CD4-positive, CD25-positive, alpha-beta regulatory T cell (primary cell): ENCODE results near the gene ERAP2. TPM values are rescaled to one million over a fixed set of nuclear protein-coding genes. Genes with fewer than 3 reads are reported as not detected.
A peak's percentile ranks its signal among the peaks of the same experiment; 100 is the strongest.
"Not testable (repeated sequence)": the region's sequence is repeated elsewhere in the genome, so short reads cannot be mapped to it uniquely, and the experiment has no call there.

ENCODE experiments used
- ATAC-seq, 2 donors: fragments of 150-1000 bp; cut with Tn5 transposase; one replicate each; pipeline ENCODE4 v1.10.0; 2021; ENCODE audit warnings: low read depth in 2 of 2, moderate number of reproducible peaks in 2 of 2, moderate library complexity in 1 of 2
- DNase-seq, 3 donors: peaks; one replicate each; pipeline versions ENCODE4 v3.0.0 to v3.0.0-alpha.2; 2012 to 2022; ENCODE audit warnings: mixed read lengths in 1 of 3
- H3K27ac ChIP-seq: one replicate; pipeline ENCODE4 v1.7.0; 2013; ENCODE audit warnings: mild to moderate bottlenecking, low read length; ENCODE audit not compliant: insufficient read depth, poor library complexity, severe bottlenecking
- H3K27me3 ChIP-seq: one replicate; pipeline ENCODE4 v1.7.0; 2013; ENCODE audit warnings: low read length; ENCODE audit not compliant: control insufficient read depth, insufficient read depth
- H3K36me3 ChIP-seq: one replicate; pipeline ENCODE4 v1.7.0; 2013; ENCODE audit warnings: mild to moderate bottlenecking, low read length, moderate library complexity; ENCODE audit not compliant: control insufficient read depth, insufficient read depth
- H3K4me1 ChIP-seq: 2 replicates; pipeline ENCODE4 v1.7.0; 2013; ENCODE audit warnings: mild to moderate bottlenecking, low read length; ENCODE audit not compliant: insufficient read depth, control insufficient read depth, poor library complexity, severe bottlenecking
- H3K4me3 ChIP-seq: one replicate; pipeline ENCODE4 v1.7.0; 2013; ENCODE audit warnings: low read depth, mild to moderate bottlenecking, low read length, moderate library complexity
- H3K9me3 ChIP-seq, 2 experiments: 1 replicate in 1 of 2; 2 replicates in 1 of 2; pipeline ENCODE4 v1.7.0; 2013; ENCODE audit warnings: low read length in 2 of 2, mild to moderate bottlenecking in 1 of 2, moderate library complexity in 1 of 2; ENCODE audit not compliant: control insufficient read depth in 2 of 2
- H3K27ac Mint-ChIP-seq, 3 donors: one replicate each; pipeline ENCODE4 v1.8.0; 2020 to 2022; ENCODE audit warnings: mild to moderate bottlenecking in 3 of 3, mixed read lengths in 3 of 3, moderate library complexity in 2 of 3
- H3K27me3 Mint-ChIP-seq: one replicate; pipeline ENCODE4 v1.8.0; 2022; ENCODE audit warnings: mild to moderate bottlenecking, mixed read lengths
- H3K36me3 Mint-ChIP-seq: one replicate; pipeline ENCODE4 v1.8.0; 2020; ENCODE audit warnings: mixed read lengths
- H3K4me1 Mint-ChIP-seq, 4 donors: one replicate each; pipeline ENCODE4 v1.8.0; 2020 to 2022; ENCODE audit warnings: mixed read lengths in 4 of 4, mild to moderate bottlenecking in 1 of 4
- H3K4me3 Mint-ChIP-seq, 4 donors: one replicate each; pipeline ENCODE4 v1.8.0; 2020 to 2022; ENCODE audit warnings: mild to moderate bottlenecking in 4 of 4, mixed read lengths in 4 of 4, moderate library complexity in 3 of 4
- H3K9me3 Mint-ChIP-seq, 7 donors: one replicate each; pipeline ENCODE4 v1.8.0; 2020 to 2022; ENCODE audit warnings: mixed read lengths in 7 of 7, mild to moderate bottlenecking in 3 of 7, moderate library complexity in 2 of 7
- polyA plus RNA-seq, 4 donors: library from polyadenylated mRNA; unstranded; fragments of 300-500 nt; fragmentation: Illumina TruSeq; gene quantifications; one replicate each; pipeline ENCODE4 v1.2.3, GENCODE V29; 2021
- total RNA-seq: library from RNA; stranded (reverse); gene quantifications from one replicate; pipeline ENCODE4 v1.2.3, GENCODE V29; 2022

ERAP2 gene
- total and polyA plus RNA-seq, 5 donors from 2014 or later: 9.5 to 134 (median 117) TPM

DNA sequence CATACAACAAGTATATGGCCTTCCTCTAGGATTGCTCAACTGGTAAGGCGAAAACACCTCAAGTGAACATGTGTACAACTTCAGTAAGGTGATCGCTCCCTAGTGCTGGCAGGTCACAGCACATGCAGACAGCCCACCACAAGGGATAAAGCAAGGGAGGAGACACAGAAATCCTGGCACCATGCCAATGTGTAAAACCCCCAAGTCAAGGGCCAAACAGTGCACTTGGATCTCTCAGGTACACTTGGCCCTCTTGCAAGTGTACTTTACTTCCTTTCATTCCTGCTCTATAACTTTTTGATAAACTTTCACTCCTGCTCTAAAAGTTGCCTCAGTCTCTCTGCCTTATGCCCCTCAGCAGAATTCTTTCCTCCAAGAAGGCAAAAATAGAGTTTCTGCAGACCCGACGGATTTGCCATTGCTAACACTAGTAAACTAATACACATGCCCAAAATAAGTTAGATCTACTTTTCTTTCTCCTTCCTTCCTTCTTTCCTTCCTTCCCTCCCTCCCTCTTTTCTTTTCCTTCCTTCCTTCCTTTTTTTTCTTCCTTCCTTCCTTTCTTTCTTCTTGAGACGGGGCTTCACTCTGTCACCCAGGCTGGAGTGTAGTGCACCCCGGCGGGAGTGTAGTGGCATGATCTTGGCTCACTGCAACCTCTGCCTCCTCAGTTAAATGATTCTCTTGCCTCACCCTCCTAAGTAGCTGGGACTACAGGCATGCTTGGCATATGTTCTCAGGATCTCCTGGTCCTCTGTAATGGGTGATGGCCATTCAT, 52.8 kb downstream of the ERAP2 start:
- Histone ChIP-seq H3K36me3 (peaks cover 2% of the 10 kb centered on the region), H3K9me3 (no peaks in the 10 kb centered on the region), H3K4me1 (peaks cover 40% of the 10 kb centered on the region), H3K4me3 (no peak overlapping the region), H3K27ac (no peak overlapping the region), H3K27me3 (no peaks in the 10 kb centered on the region)
- peaks cover 22 to 85% (median 68%) of the 10 kb centered on the region in 4 donors for H3K4me1 Mint-ChIP-seq
- H3K27me3 Mint-ChIP-seq: no peaks in the 10 kb centered on the region
- H3K9me3 Mint-ChIP-seq: no peaks in the 10 kb centered on the region
- H3K4me3 Mint-ChIP-seq: peak overlapping the region in 2 of 4 donors; percentile 15 to 47
- ATAC-seq (no peak), DNase-seq (no peak)
- H3K36me3 Mint-ChIP-seq: peaks cover 18% of the 10 kb centered on the region
- H3K27ac Mint-ChIP-seq: peak overlapping the region; percentile 22 to 72 (median 48)

DNA sequence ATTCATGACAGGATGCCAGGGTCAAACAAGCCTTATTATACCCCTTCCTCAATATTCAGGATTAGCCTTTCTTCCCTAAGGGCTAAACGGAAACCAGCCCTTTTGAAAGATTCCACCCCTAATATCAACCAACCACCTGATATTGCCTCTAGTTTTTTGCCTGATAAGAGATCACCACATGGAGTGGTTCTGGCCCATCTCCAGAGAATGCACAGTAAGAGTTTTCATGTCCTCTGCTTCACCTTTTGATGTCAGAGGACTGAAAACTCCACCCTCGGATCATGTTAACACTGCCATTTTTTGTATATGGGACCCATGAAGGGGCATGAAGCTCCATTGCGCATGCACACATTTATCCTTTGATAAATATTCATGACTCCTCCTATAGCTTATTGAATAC, 53.8 kb downstream of the ERAP2 start:
- Histone ChIP-seq H3K27ac (no peak overlapping the region), H3K4me1 (peaks cover 43% of the 10 kb centered on the region), H3K27me3 (no peaks in the 10 kb centered on the region), H3K4me3 (no peak overlapping the region), H3K36me3 (no peaks in the 10 kb centered on the region), H3K9me3 (no peaks in the 10 kb centered on the region)
- no peaks in the 10 kb centered on the region for H3K27me3 Mint-ChIP-seq
- H3K36me3 Mint-ChIP-seq: peaks cover 16% of the 10 kb centered on the region
- H3K4me1 Mint-ChIP-seq: peaks cover 20 to 82% (median 66%) of the 10 kb centered on the region in 4 donors
- peak overlapping the region in 1 of 3 donors; percentile 8 for H3K27ac Mint-ChIP-seq
- H3K9me3 Mint-ChIP-seq: no peaks in the 10 kb centered on the region
- ATAC-seq (no peak), DNase-seq (no peak)
- H3K4me3 Mint-ChIP-seq: peak overlapping the region in 2 of 4 donors; percentile 15 to 37

DNA sequence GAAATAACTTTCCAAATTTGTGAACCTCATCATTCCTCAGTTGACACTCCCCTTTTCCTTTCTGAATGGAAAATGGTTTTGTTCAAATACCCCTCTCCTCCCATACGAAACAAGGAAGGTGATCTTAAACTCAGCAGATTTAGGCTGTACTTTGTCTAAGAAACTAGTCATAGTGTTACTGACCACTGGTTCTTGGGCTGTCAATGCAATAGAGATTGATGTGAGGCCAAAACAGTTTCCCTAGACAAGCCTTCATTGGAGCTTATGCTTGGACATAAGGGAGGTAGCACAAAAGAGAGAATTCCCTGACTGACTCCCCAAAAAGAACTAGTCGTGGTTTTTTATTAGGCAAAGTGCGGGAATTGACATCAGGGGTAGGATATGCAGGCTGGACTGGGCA, 54.3 kb downstream of the ERAP2 start:
- Mint-ChIP-seq H3K27ac (peak overlapping the region in 1 of 3 donors; percentile 94), H3K4me1 (peaks cover 20 to 77% (median 61%) of the 10 kb centered on the region in 4 donors), H3K36me3 (peaks cover 16% of the 10 kb centered on the region), H3K4me3 (peak overlapping the region in 2 of 4 donors; percentile 37 to 80), H3K9me3 (no peaks in the 10 kb centered on the region), H3K27me3 (peaks cover 4% of the 10 kb centered on the region)
- H3K36me3 ChIP-seq: no peaks in the 10 kb centered on the region
- peaks cover 46% of the 10 kb centered on the region for H3K4me1 ChIP-seq
- no peak overlapping the region for H3K4me3 ChIP-seq
- ATAC-seq: no peak
- no peak overlapping the region for H3K27ac ChIP-seq
- H3K9me3 ChIP-seq: no peaks in the 10 kb centered on the region
- DNase-seq: no peak
- H3K27me3 ChIP-seq: no peaks in the 10 kb centered on the region

DNA sequence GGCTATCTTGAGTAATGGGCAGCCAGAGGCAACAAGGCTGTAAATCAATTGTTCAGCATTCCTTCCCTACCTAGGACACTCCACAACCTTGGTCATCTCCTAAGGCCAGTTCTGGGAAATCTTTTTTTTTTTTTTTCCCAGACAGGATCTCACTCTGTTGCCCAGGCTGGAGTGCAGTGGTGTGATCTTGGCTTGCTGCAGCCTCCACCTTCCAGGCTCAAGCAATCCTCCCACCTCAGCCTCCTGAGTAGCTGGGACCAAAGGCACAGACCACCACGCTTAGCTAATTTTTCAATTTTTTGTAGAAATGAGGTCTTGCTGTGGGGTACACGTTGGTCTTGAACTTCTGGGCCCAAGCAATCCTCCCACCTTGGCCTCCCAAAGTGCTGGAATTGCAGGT, 54.7 kb downstream of the ERAP2 start:
- H3K4me1 Mint-ChIP-seq: peaks cover 19 to 72% (median 60%) of the 10 kb centered on the region in 4 donors
- H3K9me3 Mint-ChIP-seq, ATAC-seq: not testable (repeated sequence)

DNA sequence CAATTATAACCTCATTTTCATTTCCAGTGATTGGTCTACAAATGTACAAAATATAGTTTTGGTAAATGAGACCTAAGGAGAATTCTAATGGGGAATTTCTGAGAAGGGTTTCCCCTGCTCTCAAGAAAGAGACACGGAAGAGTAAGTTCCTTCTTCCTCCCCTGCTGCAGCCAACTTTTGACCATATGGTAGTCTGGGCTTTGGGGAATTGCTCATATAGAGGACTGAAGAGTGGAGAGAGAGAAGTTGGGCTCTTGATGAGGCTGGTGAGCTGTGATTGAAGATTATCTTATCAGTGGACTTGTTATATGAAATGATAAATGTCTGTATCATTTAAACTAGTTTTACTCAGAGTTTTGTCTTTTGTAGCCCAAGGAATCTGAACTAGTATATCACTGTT, 55.3 kb downstream of the ERAP2 start:
- no peak for ATAC-seq
- peaks cover 50% of the 10 kb centered on the region for H3K4me1 ChIP-seq
- no peaks in the 10 kb centered on the region for H3K9me3 Mint-ChIP-seq
- H3K27ac Mint-ChIP-seq: peak overlapping the region; percentile 71 to 95 (median 94)
- no peaks in the 10 kb centered on the region for H3K36me3 ChIP-seq
- no peak overlapping the region for H3K27ac ChIP-seq
- H3K9me3 ChIP-seq: no peaks in the 10 kb centered on the region
- no peak for DNase-seq
- peaks cover 4% of the 10 kb centered on the region for H3K27me3 Mint-ChIP-seq
- H3K27me3 ChIP-seq: no peaks in the 10 kb centered on the region
- peak overlapping the region; percentile 98 for H3K4me3 ChIP-seq
- peak overlapping the region; percentile 53 to 94 (median 83) for H3K4me3 Mint-ChIP-seq
- H3K36me3 Mint-ChIP-seq: peaks cover 16% of the 10 kb centered on the region
- H3K4me1 Mint-ChIP-seq: peaks cover 14 to 67% (median 56%) of the 10 kb centered on the region in 4 donors

More for the DNA sequence above, 54.7 kb downstream of the ERAP2 start:
- peaks cover 47% of the 10 kb centered on the region for H3K4me1 ChIP-seq
- H3K9me3 ChIP-seq, H3K27me3 Mint-ChIP-seq, H3K27me3 ChIP-seq, DNase-seq, H3K36me3 ChIP-seq, H3K27ac ChIP-seq: not testable (repeated sequence)
- Mint-ChIP-seq H3K27ac (peak overlapping the region; percentile 71 to 95 (median 94)), H3K36me3 (peaks cover 16% of the 10 kb centered on the region), H3K4me3 (peak overlapping the region in 3 of 4 donors; percentile 37 to 94 (median 91))
- H3K4me3 ChIP-seq: peak overlapping the region; percentile 98

DNA sequence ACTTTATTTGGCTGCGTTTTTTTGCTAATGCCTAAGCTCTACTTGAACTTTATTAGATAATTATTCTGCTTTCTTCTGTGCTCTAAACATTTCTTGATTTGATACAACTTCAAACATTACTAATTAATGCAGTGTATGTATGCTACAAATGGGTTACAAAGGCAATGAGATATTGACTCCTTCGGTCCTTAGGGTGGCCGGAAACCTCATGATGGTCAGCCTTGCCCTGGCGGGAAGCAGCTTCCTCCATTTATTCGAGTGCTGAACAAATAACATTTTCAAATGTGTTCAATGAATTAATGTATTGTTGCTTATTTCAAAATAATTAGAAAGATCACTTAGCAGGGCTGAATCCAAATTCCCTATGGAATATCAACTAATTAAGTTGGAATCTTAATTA, 55.7 kb downstream of the ERAP2 start:
- peaks cover 14 to 66% (median 58%) of the 10 kb centered on the region in 4 donors for H3K4me1 Mint-ChIP-seq
- H3K9me3 ChIP-seq: no peaks in the 10 kb centered on the region
- H3K4me3 ChIP-seq: peak overlapping the region; percentile 98

DNA sequence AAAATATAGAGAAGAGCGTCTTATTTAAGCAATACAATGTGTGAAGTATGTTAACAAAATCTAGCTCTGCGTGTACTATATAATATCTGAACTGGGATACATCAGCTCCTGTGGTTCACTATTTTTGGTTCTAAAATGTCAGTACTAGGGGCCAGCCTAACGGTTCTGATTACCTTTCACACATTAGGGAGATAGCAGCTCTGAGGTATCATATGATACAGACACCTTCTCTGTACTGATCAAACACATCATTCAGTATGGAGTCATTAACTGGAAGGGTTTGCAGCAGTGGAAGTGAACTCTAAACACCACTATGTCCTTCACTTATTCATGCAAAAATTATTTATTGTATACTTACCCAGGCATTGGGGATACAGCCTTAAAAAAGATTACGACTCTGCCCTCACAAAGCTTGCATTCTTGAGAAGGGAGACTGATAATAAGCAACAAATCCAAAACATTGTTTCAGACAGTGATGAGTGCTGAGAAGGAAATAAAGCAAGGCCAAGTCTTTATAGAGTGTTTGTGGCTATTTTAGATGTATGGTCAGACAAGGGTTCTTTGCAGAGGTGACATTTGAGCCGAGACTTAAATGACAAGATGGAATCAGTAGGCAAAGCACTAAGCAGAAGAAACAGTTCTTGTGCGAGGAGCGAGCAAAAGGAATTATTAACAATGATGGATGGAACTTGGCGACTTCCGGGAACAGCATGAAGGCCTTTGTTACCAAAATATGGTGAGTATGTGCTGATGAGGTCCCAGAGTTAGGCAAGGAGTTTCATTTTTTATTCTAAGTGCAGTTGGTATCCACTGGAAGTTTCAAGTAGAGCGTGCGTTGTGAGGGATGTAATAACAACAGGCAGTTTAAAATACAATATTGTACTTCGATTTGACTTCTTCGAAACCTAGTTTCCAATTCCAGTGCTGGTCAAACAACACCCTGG, 57.7 kb downstream of the ERAP2 start:
- no peak for DNase-seq
- Histone ChIP-seq H3K4me1 (peaks cover 73% of the 10 kb centered on the region), H3K36me3 (no peaks in the 10 kb centered on the region), H3K27ac (peak overlapping the region; percentile 95), H3K27me3 (no peaks in the 10 kb centered on the region), H3K9me3 (no peaks in the 10 kb centered on the region), H3K4me3 (peak overlapping the region; percentile 98)
- H3K4me3 Mint-ChIP-seq: peak overlapping the region; percentile 91 to 98 (median 92)
- H3K9me3 Mint-ChIP-seq: no peaks in the 10 kb centered on the region
- peak overlapping the region; percentile 94 to 100 (median 95) for H3K27ac Mint-ChIP-seq
- peaks cover 4% of the 10 kb centered on the region for H3K27me3 Mint-ChIP-seq
- ATAC-seq: no peak
- peaks cover 26 to 73% (median 65%) of the 10 kb centered on the region in 4 donors for H3K4me1 Mint-ChIP-seq
- peaks cover 9% of the 10 kb centered on the region for H3K36me3 Mint-ChIP-seq

More for the DNA sequence above, 55.7 kb downstream of the ERAP2 start:
- DNase-seq: no peak
- no peak for ATAC-seq
- Mint-ChIP-seq H3K4me3 (peak overlapping the region; percentile 53 to 94 (median 83)), H3K27ac (peak overlapping the region; percentile 20 to 94 (median 57)), H3K27me3 (peaks cover 4% of the 10 kb centered on the region), H3K9me3 (no peaks in the 10 kb centered on the region), H3K36me3 (peaks cover 16% of the 10 kb centered on the region)
- H3K27me3 ChIP-seq: no peaks in the 10 kb centered on the region
- H3K4me1 ChIP-seq: peaks cover 54% of the 10 kb centered on the region
- H3K36me3 ChIP-seq: no peaks in the 10 kb centered on the region
- no peak overlapping the region for H3K27ac ChIP-seq
